Measurements from ENCODE around the gene ROPN1L. TPM values are rescaled to one million over a fixed set of nuclear protein-coding genes. Genes with fewer than 3 reads are reported as not detected.

ROPN1L gene
- total and polyA plus RNA-seq, 2 donors (not counting 1 experiment from before 2014, with no cell fraction given): 0.91 TPM; not detected in 1

DNA sequence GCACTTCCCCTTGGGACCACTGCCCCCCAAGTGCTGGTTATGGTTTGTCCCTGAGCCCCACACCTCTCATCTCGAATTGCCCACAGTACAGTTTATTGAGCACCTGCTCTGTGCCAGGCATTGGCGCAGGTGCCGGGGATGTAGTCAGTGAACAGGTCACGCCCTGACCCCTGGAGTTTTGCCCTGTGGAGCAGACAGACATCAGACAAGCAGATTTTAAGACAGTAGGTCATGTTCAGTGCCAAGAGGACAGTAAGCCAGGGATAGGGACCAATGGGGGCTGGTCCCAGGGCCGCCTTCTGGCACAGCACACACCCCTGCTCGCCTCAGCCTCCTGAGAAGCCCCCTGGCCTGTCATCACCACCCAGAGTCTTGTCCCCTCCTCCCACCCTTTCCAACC is 21.9 kb downstream of the ROPN1L start:
- Histone ChIP-seq H2AFZ (ENCODE audit: insufficient read depth, low read depth, low read length, poor library complexity, severe bottlenecking) (no peak overlapping the region), H3K79me2 (ENCODE audit: control insufficient read depth, insufficient read depth, low read length) (no peaks in the 10 kb centered on the region), H3K36me3 (replicated peaks in 1 of 2; ENCODE audit: control extremely low read depth in 1 of 2, control insufficient read depth in 1 of 2, extremely low read depth in 1 of 2, insufficient read depth in 2 of 2, low read length in 1 of 2) (no peaks in the 10 kb centered on the region), H3K9ac (ENCODE audit: low read length) (no peak overlapping the region), H3K27ac (ENCODE audit: low read length in 2 of 2) (no peak overlapping the region), H4K20me1 (ENCODE audit: control insufficient read depth, insufficient read depth, low read length, poor library complexity, severe bottlenecking) (no peaks in the 10 kb centered on the region), H3K4me1 (ENCODE audit: control insufficient read depth in 2 of 2, insufficient read depth in 2 of 2, low read length in 2 of 2) (no peaks in the 10 kb centered on the region), H3K4me3 (ENCODE audit: control extremely low read depth in 1 of 5, extremely low read depth in 1 of 5, insufficient read depth in 1 of 5, low read depth in 2 of 5, low read length in 4 of 5) (no peak overlapping the region), H3K4me2 (replicated peaks; ENCODE audit: low read depth, low read length, poor library complexity, severe bottlenecking) (no peak overlapping the region), H3K9me3 (ENCODE audit: control extremely low read depth in 1 of 3, control insufficient read depth in 2 of 3, insufficient read depth in 1 of 3, low read length in 2 of 3) (no peaks in the 10 kb centered on the region), H3K27me3 (replicated peaks in 1 of 4; ENCODE audit: control extremely low read depth in 1 of 4, control insufficient read depth in 3 of 4, insufficient read depth in 4 of 4, low read length in 3 of 4) (peaks cover 0 to 7% (median 0%) of the 10 kb centered on the region in 4 experiments)
- Mint-ChIP-seq H3K27me3 (peaks cover 11% of the 10 kb centered on the region), H3K4me3 (no peak overlapping the region), H3K9me3 (ENCODE audit: insufficient read depth) (no peaks in the 10 kb centered on the region), H3K27ac (no peak overlapping the region), H3K4me1 (no peaks in the 10 kb centered on the region)
- ChIA-PET CTCF (no interaction called here), POLR2A (no interaction called here)
- DNase-seq: no peak
- ATAC-seq (ENCODE audit: low read depth): no peak
- no peak for TF ChIP-seq EZH2 (IDR thresholded peaks at IDR 0.05; ENCODE audit: borderline replicate concordance, insufficient read depth, low read depth, low read length, poor library complexity, severe bottlenecking)
- TF ChIP-seq, protein P1, sequence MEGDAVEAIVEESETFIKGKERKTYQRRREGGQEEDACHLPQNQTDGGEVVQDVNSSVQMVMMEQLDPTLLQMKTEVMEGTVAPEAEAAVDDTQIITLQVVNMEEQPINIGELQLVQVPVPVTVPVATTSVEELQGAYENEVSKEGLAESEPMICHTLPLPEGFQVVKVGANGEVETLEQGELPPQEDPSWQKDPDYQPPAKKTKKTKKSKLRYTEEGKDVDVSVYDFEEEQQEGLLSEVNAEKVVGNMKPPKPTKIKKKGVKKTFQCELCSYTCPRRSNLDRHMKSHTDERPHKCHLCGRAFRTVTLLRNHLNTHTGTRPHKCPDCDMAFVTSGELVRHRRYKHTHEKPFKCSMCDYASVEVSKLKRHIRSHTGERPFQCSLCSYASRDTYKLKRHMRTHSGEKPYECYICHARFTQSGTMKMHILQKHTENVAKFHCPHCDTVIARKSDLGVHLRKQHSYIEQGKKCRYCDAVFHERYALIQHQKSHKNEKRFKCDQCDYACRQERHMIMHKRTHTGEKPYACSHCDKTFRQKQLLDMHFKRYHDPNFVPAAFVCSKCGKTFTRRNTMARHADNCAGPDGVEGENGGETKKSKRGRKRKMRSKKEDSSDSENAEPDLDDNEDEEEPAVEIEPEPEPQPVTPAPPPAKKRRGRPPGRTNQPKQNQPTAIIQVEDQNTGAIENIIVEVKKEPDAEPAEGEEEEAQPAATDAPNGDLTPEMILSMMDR (IDR thresholded peaks at IDR 0.05): no peak
- intact Hi-C loops (cut with micrococcal nuclease): no loop called here
- WGBS (ENCODE audit: insufficient coverage): 90% methylated on average over 6 of the region's 6 CpGs

DNA sequence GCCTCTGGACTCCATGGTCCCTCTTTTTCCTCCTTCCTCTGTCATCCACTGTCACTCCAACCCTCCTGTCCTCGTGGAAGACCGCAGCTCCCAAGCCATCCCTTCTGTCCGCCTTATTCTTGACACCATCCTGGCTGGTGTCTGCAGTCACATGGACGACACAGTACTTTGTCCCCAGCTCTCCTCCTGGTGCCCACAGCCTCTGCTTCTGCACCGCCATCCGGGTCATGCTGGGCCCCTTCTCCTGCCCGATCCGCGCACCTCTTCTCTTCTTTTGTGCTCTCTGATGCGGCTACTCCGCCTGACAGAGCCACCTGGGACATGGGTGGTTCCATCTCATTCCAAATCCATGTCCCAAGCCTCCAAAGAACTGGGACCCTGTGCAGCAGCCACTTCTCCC is 22.5 kb downstream of the ROPN1L start:
- H3K4me1 ChIP-seq (ENCODE audit: control insufficient read depth in 2 of 2, insufficient read depth in 2 of 2, low read length in 2 of 2): no peaks in the 10 kb centered on the region
- TF ChIP-seq EZH2 (IDR thresholded peaks at IDR 0.05; ENCODE audit: borderline replicate concordance, insufficient read depth, low read depth, low read length, poor library complexity, severe bottlenecking): no peak
- TF ChIP-seq, protein P1 (IDR thresholded peaks at IDR 0.05): no peak
- ChIA-PET POLR2A (no interaction called here), CTCF (interaction anchor here (0.6 kb wide), 1 partner anchor 163 kb away, joined by 3 read pairs; no protein-coding TSS in a partner anchor)
- no peaks in the 10 kb centered on the region for H3K36me3 ChIP-seq (replicated peaks in 1 of 2; ENCODE audit: control extremely low read depth in 1 of 2, control insufficient read depth in 1 of 2, extremely low read depth in 1 of 2, insufficient read depth in 2 of 2, low read length in 1 of 2)
- no peaks in the 10 kb centered on the region for H4K20me1 ChIP-seq (ENCODE audit: control insufficient read depth, insufficient read depth, low read length, poor library complexity, severe bottlenecking)
- H3K27me3 ChIP-seq (replicated peaks in 1 of 4; ENCODE audit: control extremely low read depth in 1 of 4, control insufficient read depth in 3 of 4, insufficient read depth in 4 of 4, low read length in 3 of 4): peaks cover 0 to 7% (median 0%) of the 10 kb centered on the region in 4 experiments
- H3K9ac ChIP-seq (ENCODE audit: low read length): no peak overlapping the region
- intact Hi-C loops (cut with micrococcal nuclease): no loop called here
- whole genome bisulfite sequencing (ENCODE audit: insufficient coverage): 97% methylated on average over 6 of the region's 11 CpGs
- DNase-seq: no peak
- Mint-ChIP-seq H3K4me3 (no peak overlapping the region), H3K9me3 (ENCODE audit: insufficient read depth) (no peaks in the 10 kb centered on the region), H3K27ac (no peak overlapping the region), H3K4me1 (no peaks in the 10 kb centered on the region), H3K27me3 (peaks cover 11% of the 10 kb centered on the region)
- H3K4me2 ChIP-seq (replicated peaks; ENCODE audit: low read depth, low read length, poor library complexity, severe bottlenecking): no peak overlapping the region
- no peaks in the 10 kb centered on the region for H3K9me3 ChIP-seq (ENCODE audit: control extremely low read depth in 1 of 3, control insufficient read depth in 2 of 3, insufficient read depth in 1 of 3, low read length in 2 of 3)
- H3K79me2 ChIP-seq (ENCODE audit: control insufficient read depth, insufficient read depth, low read length): no peaks in the 10 kb centered on the region
- ATAC-seq (ENCODE audit: low read depth): no peak
- no peak overlapping the region for H3K27ac ChIP-seq (ENCODE audit: low read length in 2 of 2)
- H2AFZ ChIP-seq (ENCODE audit: insufficient read depth, low read depth, low read length, poor library complexity, severe bottlenecking): no peak overlapping the region
- H3K4me3 ChIP-seq (ENCODE audit: control extremely low read depth in 1 of 5, extremely low read depth in 1 of 5, insufficient read depth in 1 of 5, low read depth in 2 of 5, low read length in 4 of 5): no peak overlapping the region
